ENCODE data around the gene HSD17B11.

DNA sequence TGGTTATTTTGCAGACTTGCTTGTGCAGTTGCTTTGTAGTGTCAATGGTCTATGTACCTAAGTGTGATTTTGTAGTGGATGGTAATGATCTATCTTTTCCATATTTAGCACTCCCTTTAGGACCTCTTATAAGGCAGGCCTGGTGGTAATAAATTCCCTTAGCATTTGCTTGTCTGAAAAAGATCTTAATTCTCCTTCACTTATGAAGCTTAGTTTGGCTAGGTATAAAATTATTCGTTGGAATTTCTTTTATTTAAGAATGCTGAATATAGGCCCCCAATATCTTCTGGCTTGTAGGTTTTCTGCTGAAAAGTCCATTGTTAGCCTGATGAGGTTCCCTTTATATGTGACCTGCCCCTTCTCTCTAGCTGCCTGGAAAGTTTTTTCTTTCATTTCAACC, 57.7 kb downstream of the HSD17B11 start:
- TF ChIP-seq, protein P1, sequence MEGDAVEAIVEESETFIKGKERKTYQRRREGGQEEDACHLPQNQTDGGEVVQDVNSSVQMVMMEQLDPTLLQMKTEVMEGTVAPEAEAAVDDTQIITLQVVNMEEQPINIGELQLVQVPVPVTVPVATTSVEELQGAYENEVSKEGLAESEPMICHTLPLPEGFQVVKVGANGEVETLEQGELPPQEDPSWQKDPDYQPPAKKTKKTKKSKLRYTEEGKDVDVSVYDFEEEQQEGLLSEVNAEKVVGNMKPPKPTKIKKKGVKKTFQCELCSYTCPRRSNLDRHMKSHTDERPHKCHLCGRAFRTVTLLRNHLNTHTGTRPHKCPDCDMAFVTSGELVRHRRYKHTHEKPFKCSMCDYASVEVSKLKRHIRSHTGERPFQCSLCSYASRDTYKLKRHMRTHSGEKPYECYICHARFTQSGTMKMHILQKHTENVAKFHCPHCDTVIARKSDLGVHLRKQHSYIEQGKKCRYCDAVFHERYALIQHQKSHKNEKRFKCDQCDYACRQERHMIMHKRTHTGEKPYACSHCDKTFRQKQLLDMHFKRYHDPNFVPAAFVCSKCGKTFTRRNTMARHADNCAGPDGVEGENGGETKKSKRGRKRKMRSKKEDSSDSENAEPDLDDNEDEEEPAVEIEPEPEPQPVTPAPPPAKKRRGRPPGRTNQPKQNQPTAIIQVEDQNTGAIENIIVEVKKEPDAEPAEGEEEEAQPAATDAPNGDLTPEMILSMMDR (optimal IDR thresholded peaks at IDR 0.05 in 1 of 3, IDR thresholded peaks at IDR 0.05 in 1 of 3, conservative IDR thresholded peaks at IDR 0.05 in 1 of 3; ENCODE audit: extremely low read depth in 1 of 3, insufficient read depth in 2 of 3, low read length in 3 of 3): no peak
- TF ChIP-seq EZH2 (IDR thresholded peaks at IDR 0.05; ENCODE audit: low read length): no peak
